H4 (cell line): ENCODE data around the gene WDR20. TPM values are rescaled to one million over a fixed set of nuclear protein-coding genes. Genes with fewer than 3 reads are reported as not detected.
"Not testable (repeated sequence)": the region's sequence is repeated elsewhere in the genome, so short reads cannot be mapped to it uniquely, and the experiment has no call there.

ENCODE experiments used
- DNase-seq: peaks from one replicate; pipeline ENCODE4 v3.0.0-alpha.2; 2015; ENCODE audit warnings: low spot score
- total RNA-seq: library from RNA; depleted of rRNA; stranded (reverse); fragments of >200 nt; shearing (Covaris generic); gene quantifications from 2 replicates; pipeline ENCODE4 v1.2.3, GENCODE V29; 2014

The WDR20 gene
- total RNA-seq, 1 experiment from 2014 or later = 20.3 TPM

- not testable (repeated sequence) for DNase-seq
Measured at GRCh38 chr14:102134021-102134420, 5.7 kb upstream of the WDR20 start.

DNA sequence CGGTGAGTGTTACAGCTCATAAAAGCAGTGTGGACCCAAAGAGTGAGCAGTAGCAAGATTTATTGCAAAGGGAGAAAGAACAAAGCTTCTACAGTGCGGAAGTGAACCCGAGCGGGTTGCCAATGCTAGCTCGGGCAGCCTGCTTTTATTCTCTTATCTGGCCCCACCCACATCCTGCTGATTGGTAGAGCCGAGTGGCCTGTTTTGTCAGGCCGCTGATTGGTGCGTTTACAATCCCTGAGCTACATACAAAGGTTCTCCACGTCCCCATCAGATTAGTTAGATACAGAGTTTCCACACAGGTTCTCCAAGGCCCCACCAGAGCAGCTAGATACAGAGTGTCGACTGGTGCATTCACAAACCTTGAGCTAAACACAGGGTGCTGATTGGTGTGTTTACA lies 5.0 kb upstream of the WDR20 start:
- DNase-seq = not testable (repeated sequence)

DNA sequence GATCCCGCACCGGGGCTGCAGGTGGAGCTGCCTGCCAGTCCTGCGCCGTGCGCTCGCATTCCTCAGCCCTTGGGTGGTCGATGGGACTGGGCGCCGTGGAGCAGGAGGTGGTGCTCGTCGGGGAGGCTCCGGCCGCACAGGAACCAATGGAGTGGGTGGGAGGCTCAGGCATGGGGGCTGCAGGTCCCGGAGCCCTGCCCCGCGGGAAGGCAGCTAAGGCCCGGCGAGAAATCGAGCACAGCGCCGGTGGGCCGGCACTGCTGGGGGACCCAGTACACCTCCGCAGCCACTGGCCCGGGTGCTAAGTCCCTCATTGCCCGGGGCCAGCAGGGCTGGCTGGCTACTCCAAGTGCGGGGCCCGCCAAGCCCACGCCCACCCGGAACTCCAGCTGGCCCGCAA lies 4.2 kb upstream of the WDR20 start:
- DNase-seq = not testable (repeated sequence)

DNA sequence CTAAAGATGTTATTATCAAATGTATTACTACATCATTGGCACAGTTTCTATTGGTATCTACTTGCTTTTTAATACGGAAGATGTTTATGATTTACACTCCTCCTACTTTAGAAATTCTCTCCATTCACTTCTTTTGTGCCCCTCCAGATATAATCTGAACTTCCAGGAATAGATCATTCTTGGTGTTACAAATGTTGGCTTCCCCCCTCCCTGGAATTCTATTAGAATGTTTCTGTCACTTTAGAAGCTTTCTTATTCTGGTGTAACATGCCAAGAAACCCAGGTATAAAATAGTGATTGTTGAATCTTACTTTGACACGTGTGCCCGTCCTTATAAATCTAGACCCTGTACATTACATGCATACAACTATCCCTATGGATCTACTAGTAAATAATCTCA lies 1.2 kb upstream of the WDR20 start:
- DNase-seq = no peak

- DNase-seq = no peak
Measured at GRCh38 chr14:102138961-102139285, 774 bp upstream of the WDR20 start.

DNA sequence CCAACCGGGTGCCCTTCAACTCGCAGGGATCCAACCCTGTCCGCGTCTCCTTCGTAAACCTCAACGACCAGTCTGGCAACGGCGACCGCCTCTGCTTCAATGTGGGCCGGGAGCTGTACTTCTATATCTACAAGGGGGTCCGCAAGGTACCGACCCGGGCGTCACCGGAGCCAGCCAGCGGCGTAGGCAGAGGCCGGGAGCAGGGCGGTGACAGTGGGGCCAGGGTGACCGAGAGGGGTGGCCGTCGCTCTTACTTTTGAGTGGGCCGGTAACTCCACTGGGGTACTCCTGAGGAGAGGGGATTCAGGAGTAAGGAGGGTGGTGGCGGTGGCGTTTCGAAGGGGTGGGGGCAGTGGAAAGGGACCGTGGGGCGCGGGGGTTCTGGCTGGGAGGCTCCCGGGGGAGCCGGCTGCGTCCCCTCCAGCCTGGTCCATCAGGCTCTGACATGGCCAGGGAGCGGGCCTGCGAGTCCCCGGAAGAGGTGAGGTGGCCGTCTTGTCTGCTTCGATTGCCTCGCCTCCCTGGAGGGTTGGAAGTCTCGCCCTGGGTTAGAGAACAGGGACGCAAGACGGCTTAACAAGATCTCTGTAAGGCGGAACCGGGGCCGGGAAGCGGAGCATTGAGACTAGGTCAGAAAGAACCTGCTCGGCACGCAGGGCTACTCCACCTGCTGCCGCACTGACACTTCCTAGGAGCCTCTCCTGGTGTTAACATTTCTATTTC lies 491 bp downstream of the WDR20 start:
- no peak for DNase-seq

DNA sequence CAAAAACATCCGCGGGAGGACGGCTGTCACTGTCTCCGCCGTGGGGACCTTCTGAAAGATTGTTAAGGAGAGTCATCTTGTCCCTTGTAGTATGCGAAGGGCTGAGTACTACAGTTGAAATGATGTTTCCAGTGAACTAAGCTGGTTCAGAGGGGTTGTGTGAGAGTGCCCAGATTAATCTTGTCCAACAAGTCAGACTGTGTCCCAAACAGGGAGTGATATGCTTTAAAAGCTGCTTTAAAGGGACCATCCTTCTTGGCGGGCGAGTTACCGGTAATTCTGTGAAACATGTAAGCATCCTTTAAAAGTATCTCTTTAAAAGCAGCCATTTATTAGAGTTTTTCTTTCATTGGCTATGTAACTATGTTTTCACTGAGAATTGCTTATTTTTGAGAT lies 1.1 kb downstream of the WDR20 start:
- no peak for DNase-seq

GRCh38 chr14:102141797-102142196 lies 2.1 kb downstream of the WDR20 start:
- DNase-seq = no peak

GRCh38 chr14:102144914-102145313 lies 5.2 kb downstream of the WDR20 start:
- no peak for DNase-seq

GRCh38 chr14:102145395-102145794 lies 5.7 kb downstream of the WDR20 start:
- no peak for DNase-seq

- no peak for DNase-seq
Measured at GRCh38 chr14:102146423-102146822, 6.7 kb downstream of the WDR20 start.

DNA sequence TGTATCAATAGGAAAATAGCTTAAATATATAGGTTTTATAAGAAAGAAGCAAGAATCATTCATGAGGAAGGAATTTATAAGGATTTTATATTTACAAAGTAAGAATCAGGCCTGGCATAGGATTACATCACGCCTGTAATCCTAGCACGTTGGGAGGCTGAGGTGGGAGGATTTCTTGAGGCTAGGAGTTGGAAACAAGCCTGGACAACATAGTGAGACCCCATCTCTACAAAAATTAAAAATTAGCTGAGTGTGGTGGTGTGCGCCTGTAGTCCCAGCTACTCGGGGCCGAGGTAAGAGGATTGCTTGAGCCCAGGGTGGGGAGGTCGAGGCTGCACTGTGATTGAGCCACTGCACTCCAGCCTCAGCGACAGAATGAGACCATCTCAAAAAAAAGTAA lies 10.4 kb downstream of the WDR20 start:
- no peak for DNase-seq

- DNase-seq = no peak
Measured at GRCh38 chr14:102150744-102151143, 11.0 kb downstream of the WDR20 start.

GRCh38 chr14:102151411-102151810 lies 11.7 kb downstream of the WDR20 start:
- not testable (repeated sequence) for DNase-seq

DNA sequence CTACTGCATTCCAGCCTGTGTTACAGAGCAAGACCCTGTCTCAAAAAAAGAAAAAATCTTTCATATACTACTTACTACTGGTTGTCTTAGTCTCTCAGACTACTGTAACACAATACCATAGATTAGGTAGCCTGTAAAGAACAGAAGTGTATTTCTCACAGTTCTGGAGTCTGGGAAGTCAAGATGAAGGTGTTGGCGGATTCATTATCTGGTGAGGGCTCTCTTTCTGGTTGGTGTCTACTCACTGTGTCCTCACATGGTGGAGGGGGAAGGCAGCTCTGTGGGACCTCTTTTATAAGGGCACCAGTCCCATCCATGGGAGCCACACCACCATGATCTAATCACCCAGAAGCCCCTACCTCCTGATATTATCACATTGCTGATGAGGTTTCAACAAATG lies 14.4 kb downstream of the WDR20 start:
- no peak for DNase-seq

GRCh38 chr14:102154821-102155549 lies 15.3 kb downstream of the WDR20 start:
- DNase-seq = no peak

DNA sequence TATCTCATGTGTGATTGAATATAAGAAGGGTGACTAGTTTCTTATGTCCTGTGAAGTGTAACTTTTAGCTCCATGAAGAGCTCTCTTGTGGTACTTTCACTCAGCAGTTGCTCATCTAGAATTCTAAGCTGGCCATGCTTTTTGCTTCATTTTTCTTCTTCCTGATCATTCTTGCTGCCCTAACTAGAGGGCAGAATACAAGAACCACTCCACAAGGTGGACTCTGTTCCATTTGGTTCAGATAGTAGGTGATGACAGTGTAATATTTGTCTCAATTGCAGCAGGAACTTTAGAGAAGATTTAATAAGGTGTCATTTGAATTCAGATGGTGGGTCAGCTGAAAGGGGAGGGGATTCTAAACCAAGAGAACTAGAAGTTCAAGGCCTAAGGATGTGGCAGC lies 17.6 kb downstream of the WDR20 start:
- no peak for DNase-seq

DNA sequence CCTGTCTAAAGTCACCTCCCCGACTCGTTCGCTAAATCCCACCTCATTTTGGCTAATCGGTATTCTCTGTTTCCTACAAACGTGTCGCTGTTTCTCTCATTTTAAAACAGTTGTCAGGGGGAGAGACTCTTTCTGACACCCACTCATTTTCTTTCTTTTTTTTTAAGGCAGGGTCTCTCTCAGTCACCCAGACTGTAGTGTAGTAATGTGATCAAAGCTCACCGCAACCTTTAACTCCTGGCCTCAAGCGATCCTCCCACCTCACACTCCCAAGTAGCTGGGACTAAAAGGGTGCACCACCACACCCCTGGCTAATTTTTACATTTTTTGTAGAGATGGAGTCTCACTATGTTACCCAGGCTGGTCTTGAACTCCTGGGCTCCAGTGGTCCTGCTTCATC lies 19.1 kb downstream of the WDR20 start:
- DNase-seq = no peak

- no peak for DNase-seq
Measured at GRCh38 chr14:102159841-102160240, 20.1 kb downstream of the WDR20 start.

- DNase-seq = no peak
Measured at GRCh38 chr14:102162487-102162886, 22.8 kb downstream of the WDR20 start.

- no peak for DNase-seq
Measured at GRCh38 chr14:102164241-102164641, 24.5 kb downstream of the WDR20 start.

GRCh38 chr14:102164965-102165364 lies 25.3 kb downstream of the WDR20 start:
- no peak for DNase-seq

- no peak for DNase-seq
Measured at GRCh38 chr14:102170061-102170460, 30.4 kb downstream of the WDR20 start.
